ENCODE measurements around the gene MATCAP1.

GRCh38 chr16:67228905-67229304 is 45.1 kb upstream of the MATCAP1 start:
- no peak for TF ChIP-seq EZH2phosphoT487 (IDR thresholded peaks at IDR 0.05; ENCODE audit: borderline replicate concordance, low read length)
- no peak for TF ChIP-seq CTCF (IDR thresholded peaks at IDR 0.05; ENCODE audit: low read depth, low read length, poor library complexity, severe bottlenecking)
